SK-N-SH (cell line): ENCODE data around the gene AKR1A1. TPM values are rescaled to one million over a fixed set of nuclear protein-coding genes. Genes with fewer than 3 reads are reported as not detected.

Experiments
- CTCF ChIA-PET: fragments of 300-600, 350-600 bp; formaldehyde crosslinking; extraction: SDS; loops from one replicate; lab custom pipeline; 2021; lab: Yijun Ruan, JAX
- POLR2A ChIA-PET: fragments of 350-600 bp; sonication (Branson Sonifier 250); formaldehyde crosslinking; extraction: SDS; loops from one replicate; lab custom pipeline; 2020; ENCODE audit warnings: antibody characterized with exemption, inconsistent platforms; lab: Yijun Ruan, JAX
- DNase-seq: peaks from one replicate; pipeline ENCODE4 v3.0.0; 2012
- H2AFZ ChIP-seq: fragments of 200-600 bp; sonication (generic); 2 replicates; pipeline ENCODE4 v1.8.1; 2016; ENCODE audit warnings: antibody characterized with exemption, mild to moderate bottlenecking, low read depth
- H3F3A ChIP-seq: fragments of 200-600 bp; sonication (generic); replicated peaks from 2 replicates; pipeline ENCODE3; 2016; ENCODE audit warnings: antibody characterized with exemption, mild to moderate bottlenecking; ENCODE audit not compliant: insufficient read depth
- H3K27ac ChIP-seq, 2 experiments: fragments of 200-500 bp in 1 of 2; fragments of 200-600 bp in 1 of 2; sonication (Bioruptor generic) in 1 of 2; sonication (generic), shearing (Covaris generic) in 1 of 2; 2 replicates each; pipeline versions ENCODE4 v1.5.1 to v1.6.1; 2014 to 2016; ENCODE audit warnings: low read depth in 2 of 2, inconsistent platforms in 1 of 2, low read length in 1 of 2, mild to moderate bottlenecking in 1 of 2, mixed read lengths in 1 of 2
- H3K27me3 ChIP-seq: fragments of 200-600 bp; sonication (generic), shearing (Covaris generic); 2 replicates; pipeline ENCODE4 v1.6.1; 2016; ENCODE audit warnings: mixed run types; ENCODE audit not compliant: insufficient read depth
- H3K36me3 ChIP-seq, 2 experiments: fragments of 200-500 bp in 1 of 2; fragments of 200-600 bp in 1 of 2; sonication (Bioruptor generic) in 1 of 2; sonication (generic) in 1 of 2; replicated peaks in 1 of 2; 2 replicates each; pipeline versions ENCODE3 to v1.5.1; 2014 to 2016; ENCODE audit warnings: low read length in 1 of 2, mild to moderate bottlenecking in 1 of 2; ENCODE audit not compliant: insufficient read depth in 2 of 2, control insufficient read depth in 1 of 2
- H3K4me1 ChIP-seq, 2 experiments: fragments of 200-500 bp in 1 of 2; fragments of 200-600 bp in 1 of 2; sonication (Bioruptor generic) in 1 of 2; sonication (generic), shearing (Covaris generic) in 1 of 2; 2 replicates each; pipeline versions ENCODE4 v1.5.1 to v1.6.1; 2014 to 2016; ENCODE audit warnings: low read depth in 1 of 2, low read length in 1 of 2, mixed run types in 1 of 2; ENCODE audit not compliant: insufficient read depth in 2 of 2, control insufficient read depth in 1 of 2
- H3K4me2 ChIP-seq: fragments of 200-600 bp; sonication (generic), shearing (Covaris generic); 2 replicates; pipeline ENCODE4 v1.6.1; 2017; ENCODE audit warnings: mixed run types
- H3K4me3 ChIP-seq, 2 experiments: fragments of 200-500 bp in 1 of 2; fragments of 200-600 bp in 1 of 2; sonication (Bioruptor generic) in 1 of 2; sonication (generic), shearing (Covaris generic) in 1 of 2; 2 replicates each; pipeline versions ENCODE4 v1.5.1 to v1.8.1; 2014 to 2016; ENCODE audit warnings: low read depth in 2 of 2, inconsistent platforms in 1 of 2, low read length in 1 of 2, mild to moderate bottlenecking in 1 of 2, mixed read lengths in 1 of 2, moderate library complexity in 1 of 2
- H3K79me2 ChIP-seq: fragments of 200-600 bp; sonication (generic); 2 replicates; pipeline ENCODE4 v1.8.1; 2017; ENCODE audit warnings: mild to moderate bottlenecking; ENCODE audit not compliant: insufficient read depth
- H3K9ac ChIP-seq: fragments of 200-600 bp; sonication (generic); 2 replicates; pipeline ENCODE4 v1.6.1; 2017; ENCODE audit warnings: mixed run types
- H3K9me2 ChIP-seq: fragments of 200-600 bp; sonication (generic); 2 replicates; pipeline ENCODE4 v1.6.1; 2017; ENCODE audit warnings: mixed run types
- H3K9me3 ChIP-seq: fragments of 200-600 bp; sonication (generic); 2 replicates; pipeline ENCODE4 v1.6.1; 2017; ENCODE audit warnings: mixed run types, mild to moderate bottlenecking, moderate library complexity
- H4K20me1 ChIP-seq: fragments of 200-600 bp; sonication (generic); 2 replicates; pipeline ENCODE4 v1.6.1; 2017; ENCODE audit warnings: mild to moderate bottlenecking, mixed run types; ENCODE audit not compliant: insufficient read depth
- CHD2 ChIP-seq: fragments of 150-350 bp; IDR thresholded peaks from 2 replicates; pipeline ENCODE4 v1.6.1; 2018; ENCODE audit warnings: low read length; ENCODE audit not compliant: partially characterized antibody
- CTCF ChIP-seq: fragments of 200-600 bp; sonication (generic); IDR thresholded peaks from 2 replicates; pipeline ENCODE4 v1.6.1; 2017; ENCODE audit warnings: antibody characterized with exemption, mild to moderate bottlenecking, moderate library complexity
- EP300 ChIP-seq, 2 experiments: IDR thresholded peaks; 2 replicates each; pipeline versions ENCODE4 v1.4.0 to v1.6.1; 2012; ENCODE audit warnings: borderline replicate concordance in 1 of 2, low read depth in 1 of 2, low read length in 1 of 2
- EZH2phosphoT487 ChIP-seq: fragments of 200-600 bp; sonication (generic); IDR thresholded peaks from 2 replicates; pipeline ENCODE4 v1.6.1; 2017; ENCODE audit warnings: low read depth, mixed run types, mild to moderate bottlenecking, antibody characterized with exemption, moderate library complexity, borderline replicate concordance
- FOSL2 ChIP-seq: IDR thresholded peaks from 2 replicates; pipeline ENCODE4 v1.4.0; 2012; ENCODE audit warnings: low read depth, mild to moderate bottlenecking, moderate library complexity, borderline replicate concordance
- FOXJ3 ChIP-seq: sonication (generic); formaldehyde crosslinking; IDR thresholded peaks from 2 replicates; pipeline ENCODE4 v1.5.1; 2020; ENCODE audit warnings: mild to moderate bottlenecking, missing genetic modification reagents
- FOXM1 ChIP-seq: IDR thresholded peaks from 2 replicates; pipeline ENCODE4 v1.4.0; 2012; ENCODE audit warnings: low read depth, mild to moderate bottlenecking
- MAX ChIP-seq: IDR thresholded peaks from 2 replicates; pipeline ENCODE4 v1.4.0; 2012; ENCODE audit warnings: low read depth
- MEF2A ChIP-seq: IDR thresholded peaks from 2 replicates; pipeline ENCODE4 v1.4.0; 2012; ENCODE audit warnings: low read depth, borderline replicate concordance
- NRF1 ChIP-seq: IDR thresholded peaks from 2 replicates; pipeline ENCODE4 v1.6.1; 2012; ENCODE audit warnings: low read depth, mild to moderate bottlenecking, low read length
- RAD21 ChIP-seq: IDR thresholded peaks from 2 replicates; pipeline ENCODE4 v1.6.1; 2012; ENCODE audit warnings: mild to moderate bottlenecking, low read length
- RFX5 ChIP-seq: IDR thresholded peaks from 2 replicates; pipeline ENCODE4 v1.6.1; 2012; ENCODE audit warnings: mild to moderate bottlenecking, improper control_type of control experiment, low read length
- RXRA ChIP-seq: IDR thresholded peaks from 2 replicates; pipeline ENCODE4 v1.4.0; 2012; ENCODE audit warnings: low read depth, mild to moderate bottlenecking, borderline replicate concordance
- SMC3 ChIP-seq: IDR thresholded peaks from 2 replicates; pipeline ENCODE4 v1.6.1; 2012; ENCODE audit warnings: low read depth, low read length, improper control_type of control experiment
- TCF12 ChIP-seq: IDR thresholded peaks from 2 replicates; pipeline ENCODE4 v1.4.0; 2012
- ZBTB33 ChIP-seq: IDR thresholded peaks from 2 replicates; pipeline ENCODE4 v1.4.0; 2012; ENCODE audit warnings: low read depth, borderline replicate concordance
- WGBS: methylation state at CpG from one replicate; pipeline ENCODE4 v1.1.6; 2017; ENCODE audit warnings: low lambda C conversion rate; 5-methylcytosine and 5-hydroxymethylcytosine counted together
- polyA plus RNA-seq, 3 experiments: library from polyadenylated mRNA; depleted of rRNA; stranded (reverse); fragments of >200 nt; gene quantifications; 2 replicates each; pipeline ENCODE4 v1.2.3, GENCODE V29; 2012

Gene AKR1A1
- polyA plus RNA-seq, 1 of the 3 experiments (the other 2 are of a cell fraction): 156 TPM

- Histone ChIP-seq H4K20me1 (no peaks in the 10 kb centered on the region), H3K4me2 (no peak overlapping the region), H3K79me2 (peaks cover 64% of the 10 kb centered on the region; the same call in 1 of the 2 replicates), H3K27ac (no peak overlapping the region), H3K9ac (no peak overlapping the region), H3K27me3 (no peaks in the 10 kb centered on the region), H3K9me2 (no peaks in the 10 kb centered on the region), H3K4me3 (no peak overlapping the region), H3K4me1 (peaks cover 0 to 2% of the 10 kb centered on the region in 2 experiments; a peak in 1 of 4 replicates), H2AFZ (no peak overlapping the region), H3K9me3 (no peaks in the 10 kb centered on the region), H3F3A (no peaks in the 10 kb centered on the region), H3K36me3 (peaks cover 61 to 65% of the 10 kb centered on the region in 2 experiments)
- no peak for TF ChIP-seq EZH2phosphoT487
- no peak for TF ChIP-seq RXRA
- TF ChIP-seq RFX5: no peak
- TF ChIP-seq CTCF: no peak
- no peak for TF ChIP-seq EP300 (IDR thresholded peaks at IDR 0.05; ENCODE audit: borderline replicate concordance in 1 of 2, low read depth in 1 of 2, low read length in 1 of 2)
- TF ChIP-seq FOSL2: no peak
- TF ChIP-seq FOXM1: no peak
- TF ChIP-seq FOXJ3: no peak
- no peak for TF ChIP-seq SMC3
- TF ChIP-seq RAD21: no peak
- POLR2A ChIA-PET: no interaction called here
- CTCF ChIA-PET: interaction anchor here (1.1 kb wide), 1 partner anchor 40 kb away, joined by 3 read pairs; no protein-coding TSS in a partner anchor
- WGBS: 95% methylated on average over 5 of the region's 5 CpGs
- no peak for DNase-seq
Observed at GRCh38 chr1:45608175-45609156, 57.8 kb downstream of the AKR1A1 start.

- peaks cover 0 to 2% of the 10 kb centered on the region in 2 experiments; a peak in 1 of 4 replicates for H3K4me1 ChIP-seq
- no peaks in the 10 kb centered on the region for H3K9me3 ChIP-seq
- H3K27ac ChIP-seq: no peak overlapping the region; a peak in 1 of 4 replicates
- peaks cover 63 to 65% of the 10 kb centered on the region in 2 experiments for H3K36me3 ChIP-seq
- H2AFZ ChIP-seq: no peak overlapping the region
- DNase-seq: no peak
- H3K4me2 ChIP-seq: no peak overlapping the region
- H3K79me2 ChIP-seq: peaks cover 43% of the 10 kb centered on the region; the same call in 1 of the 2 replicates
- H3K9me2 ChIP-seq: no peaks in the 10 kb centered on the region
- H4K20me1 ChIP-seq: no peaks in the 10 kb centered on the region
- ChIA-PET CTCF (no interaction called here), POLR2A (no interaction called here)
- no peaks in the 10 kb centered on the region for H3K27me3 ChIP-seq
- WGBS: 87% methylated on average over 10 of the region's 10 CpGs
- no peak overlapping the region for H3K4me3 ChIP-seq
- H3K9ac ChIP-seq: no peak overlapping the region
- H3F3A ChIP-seq: peaks cover 9% of the 10 kb centered on the region
- TF ChIP-seq ZBTB33 (no peak), RFX5 (no peak), CHD2 (no peak), NRF1 (no peak), TCF12 (no peak), MAX (no peak), RXRA (no peak), EZH2phosphoT487 (no peak), CTCF (no peak), MEF2A (no peak)
Observed at GRCh38 chr1:45610589-45611226, 60.1 kb downstream of the AKR1A1 start.
